ENCODE data around the gene NAA10.

Gene NAA10

DNA sequence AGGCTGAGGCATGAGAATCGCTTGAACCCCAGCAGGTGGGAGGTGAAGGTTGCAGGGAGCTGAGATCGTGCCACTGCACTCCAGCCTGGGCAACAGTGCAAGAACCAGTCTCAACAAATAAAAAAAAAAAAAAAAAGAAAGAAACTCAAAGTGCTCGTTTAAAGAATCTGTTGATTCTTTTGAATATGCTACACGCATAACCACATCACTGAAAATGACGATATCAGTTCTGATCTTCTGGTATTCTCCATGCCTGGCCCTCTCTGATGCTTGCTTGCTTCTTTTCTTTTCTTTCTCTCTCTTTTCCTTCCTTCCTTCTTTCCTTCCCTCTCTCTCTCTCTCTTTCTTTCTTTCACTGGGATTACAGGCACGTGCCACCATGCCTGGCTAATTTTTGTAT lies 23.0 kb downstream of the NAA10 start:
- Histone ChIP-seq H4K8ac (ENCODE audit: low read length) (no peak overlapping the region), H3K14ac (ENCODE audit: low read length in 2 of 2) (no peak overlapping the region), H3K79me1 (replicated peaks; ENCODE audit: low read length, poor library complexity, severe bottlenecking) (no peaks in the 10 kb centered on the region), H3K4me1 (ENCODE audit: control insufficient read depth, insufficient read depth, low read depth, low read length) (peaks cover 2% of the 10 kb centered on the region), H3K4me3 (ENCODE audit: insufficient read depth in 1 of 2, low read depth in 1 of 2, low read length in 2 of 2) (no peak overlapping the region), H3K27me3 (ENCODE audit: control insufficient read depth in 1 of 2, insufficient read depth in 1 of 2, low read length in 2 of 2) (peaks cover 0 to 55% of the 10 kb centered on the region in 2 experiments), H2BK120ac (ENCODE audit: low read depth, low read length) (no peak overlapping the region), H3K23ac (ENCODE audit: low read length in 2 of 2) (no peak overlapping the region), H4K91ac (ENCODE audit: low read length) (no peak overlapping the region), H3K9me3 (ENCODE audit: control insufficient read depth, low read length) (no peaks in the 10 kb centered on the region), H2BK5ac (ENCODE audit: low read depth, low read length, poor library complexity, severe bottlenecking) (no peak overlapping the region), H2AFZ (ENCODE audit: low read depth, low read length) (no peak overlapping the region), H2BK15ac (ENCODE audit: low read depth, poor library complexity, severe bottlenecking) (no peak overlapping the region), H3K36me3 (ENCODE audit: control insufficient read depth in 1 of 2, insufficient read depth in 2 of 2, low read depth in 1 of 2, low read length in 2 of 2) (no peaks in the 10 kb centered on the region), H3K9ac (ENCODE audit: low read length) (no peak overlapping the region), H3K27ac (ENCODE audit: low read length, poor library complexity, severe bottlenecking) (no peak overlapping the region), H3K18ac (ENCODE audit: low read depth in 1 of 2, low read length in 2 of 2) (no peak overlapping the region), H3K4me2 (ENCODE audit: low read length, poor library complexity, severe bottlenecking) (no peak overlapping the region), H2AK5ac (ENCODE audit: low read length, severe bottlenecking) (no peak overlapping the region), H2BK12ac (ENCODE audit: low read length in 2 of 2) (no peak overlapping the region), H3K4ac (ENCODE audit: low read depth in 1 of 2, low read length in 2 of 2) (no peak overlapping the region)
- no peak for DNase-seq
- WGBS: 92% methylated on average over 6 of the region's 6 CpGs

DNA sequence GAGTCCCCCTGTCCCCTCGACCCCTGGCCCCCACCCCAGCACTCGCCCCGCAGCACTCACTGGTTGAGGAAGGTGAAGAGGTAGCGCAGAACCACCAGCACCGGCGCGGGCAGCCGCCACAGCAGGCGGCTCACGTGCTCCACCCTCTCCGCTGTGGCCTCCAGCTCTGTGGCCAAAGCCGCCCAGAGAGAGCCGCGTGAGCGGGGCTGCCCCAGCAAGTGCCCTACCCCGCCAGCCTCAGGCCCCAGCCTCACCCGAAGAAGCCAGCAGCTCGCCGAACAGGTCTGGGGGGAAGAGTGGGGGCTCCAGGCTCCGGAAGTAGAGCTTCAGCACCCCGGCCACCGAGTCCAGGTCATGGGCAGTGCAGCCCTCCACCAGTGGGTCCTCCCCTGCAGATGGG lies 24.4 kb downstream of the NAA10 start:
- no peak overlapping the region for H2BK15ac ChIP-seq (ENCODE audit: low read depth, poor library complexity, severe bottlenecking)
- no peak overlapping the region for H3K4me2 ChIP-seq (ENCODE audit: low read length, poor library complexity, severe bottlenecking)
- no peak overlapping the region for H2BK5ac ChIP-seq (ENCODE audit: low read depth, low read length, poor library complexity, severe bottlenecking)
- H2AK5ac ChIP-seq (ENCODE audit: low read length, severe bottlenecking): no peak overlapping the region
- H3K27me3 ChIP-seq (ENCODE audit: control insufficient read depth in 1 of 2, insufficient read depth in 1 of 2, low read length in 2 of 2): peaks cover 0 to 50% of the 10 kb centered on the region in 2 experiments
- H3K23ac ChIP-seq (ENCODE audit: low read length in 2 of 2): no peak overlapping the region
- no peak overlapping the region for H3K9ac ChIP-seq (ENCODE audit: low read length)
- peaks cover 2% of the 10 kb centered on the region for H3K4me1 ChIP-seq (ENCODE audit: control insufficient read depth, insufficient read depth, low read depth, low read length)
- H2AFZ ChIP-seq (ENCODE audit: low read depth, low read length): no peak overlapping the region
- H3K9me3 ChIP-seq (ENCODE audit: control insufficient read depth, low read length): no peaks in the 10 kb centered on the region
- DNase-seq: no peak
- no peak overlapping the region for H3K18ac ChIP-seq (ENCODE audit: low read depth in 1 of 2, low read length in 2 of 2)
- H3K36me3 ChIP-seq (ENCODE audit: control insufficient read depth in 1 of 2, insufficient read depth in 2 of 2, low read depth in 1 of 2, low read length in 2 of 2): no peaks in the 10 kb centered on the region
- H4K91ac ChIP-seq (ENCODE audit: low read length): no peak overlapping the region
- 98% methylated on average over 9 of the region's 22 CpGs for WGBS
- no peak overlapping the region for H4K8ac ChIP-seq (ENCODE audit: low read length)
- no peak overlapping the region for H2BK12ac ChIP-seq (ENCODE audit: low read length in 2 of 2)
- H3K14ac ChIP-seq (ENCODE audit: low read length in 2 of 2): no peak overlapping the region
- no peak overlapping the region for H3K4me3 ChIP-seq (ENCODE audit: insufficient read depth in 1 of 2, low read depth in 1 of 2, low read length in 2 of 2)
- H3K27ac ChIP-seq (ENCODE audit: low read length, poor library complexity, severe bottlenecking): no peak overlapping the region
- H3K79me1 ChIP-seq (replicated peaks; ENCODE audit: low read length, poor library complexity, severe bottlenecking): no peaks in the 10 kb centered on the region
- no peak overlapping the region for H3K4ac ChIP-seq (ENCODE audit: low read depth in 1 of 2, low read length in 2 of 2)
- H2BK120ac ChIP-seq (ENCODE audit: low read depth, low read length): no peak overlapping the region

DNA sequence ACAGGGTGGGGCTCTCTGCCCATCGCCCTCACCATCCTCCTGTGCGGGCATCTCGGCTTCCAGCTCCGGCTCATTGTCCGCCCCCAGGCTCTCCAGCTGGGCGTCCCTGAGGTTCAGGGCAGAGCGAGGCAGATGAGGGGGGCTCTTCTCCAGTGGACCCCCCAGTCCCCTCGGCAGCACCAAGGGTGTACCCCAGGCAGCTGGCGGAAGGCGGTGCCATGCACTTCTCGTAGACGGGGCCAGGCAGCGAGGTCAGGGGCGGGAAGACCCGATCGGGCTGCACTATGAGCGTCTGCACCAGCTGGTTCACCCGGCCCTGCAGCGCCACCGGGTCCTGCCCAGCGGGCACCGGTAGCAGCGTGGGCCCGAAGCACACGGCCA lies 24.9 kb downstream of the NAA10 start:
- H3K18ac ChIP-seq (ENCODE audit: low read depth in 1 of 2, low read length in 2 of 2): no peak overlapping the region
- peaks cover 2% of the 10 kb centered on the region for H3K4me1 ChIP-seq (ENCODE audit: control insufficient read depth, insufficient read depth, low read depth, low read length)
- no peaks in the 10 kb centered on the region for H3K36me3 ChIP-seq (ENCODE audit: control insufficient read depth in 1 of 2, insufficient read depth in 2 of 2, low read depth in 1 of 2, low read length in 2 of 2)
- no peak overlapping the region for H3K4ac ChIP-seq (ENCODE audit: low read depth in 1 of 2, low read length in 2 of 2)
- WGBS: 96% methylated on average over 16 of the region's 25 CpGs
- no peak overlapping the region for H3K9ac ChIP-seq (ENCODE audit: low read length)
- H3K79me1 ChIP-seq (replicated peaks; ENCODE audit: low read length, poor library complexity, severe bottlenecking): no peaks in the 10 kb centered on the region
- no peak overlapping the region for H2BK5ac ChIP-seq (ENCODE audit: low read depth, low read length, poor library complexity, severe bottlenecking)
- no peak overlapping the region for H2BK12ac ChIP-seq (ENCODE audit: low read length in 2 of 2)
- H2BK120ac ChIP-seq (ENCODE audit: low read depth, low read length): no peak overlapping the region
- H2AK5ac ChIP-seq (ENCODE audit: low read length, severe bottlenecking): no peak overlapping the region
- no peak overlapping the region for H3K27ac ChIP-seq (ENCODE audit: low read length, poor library complexity, severe bottlenecking)
- H3K23ac ChIP-seq (ENCODE audit: low read length in 2 of 2): no peak overlapping the region
- H3K27me3 ChIP-seq (ENCODE audit: control insufficient read depth in 1 of 2, insufficient read depth in 1 of 2, low read length in 2 of 2): peaks cover 0 to 51% of the 10 kb centered on the region in 2 experiments
- H3K9me3 ChIP-seq (ENCODE audit: control insufficient read depth, low read length): no peaks in the 10 kb centered on the region
- no peak overlapping the region for H4K8ac ChIP-seq (ENCODE audit: low read length)
- H3K4me2 ChIP-seq (ENCODE audit: low read length, poor library complexity, severe bottlenecking): no peak overlapping the region
- H3K4me3 ChIP-seq (ENCODE audit: insufficient read depth in 1 of 2, low read depth in 1 of 2, low read length in 2 of 2): peak overlapping the region in 1 of 2 experiments; percentile 26
- no peak for DNase-seq
- H3K14ac ChIP-seq (ENCODE audit: low read length in 2 of 2): no peak overlapping the region
- H2AFZ ChIP-seq (ENCODE audit: low read depth, low read length): no peak overlapping the region
- H2BK15ac ChIP-seq (ENCODE audit: low read depth, poor library complexity, severe bottlenecking): no peak overlapping the region
- no peak overlapping the region for H4K91ac ChIP-seq (ENCODE audit: low read length)

DNA sequence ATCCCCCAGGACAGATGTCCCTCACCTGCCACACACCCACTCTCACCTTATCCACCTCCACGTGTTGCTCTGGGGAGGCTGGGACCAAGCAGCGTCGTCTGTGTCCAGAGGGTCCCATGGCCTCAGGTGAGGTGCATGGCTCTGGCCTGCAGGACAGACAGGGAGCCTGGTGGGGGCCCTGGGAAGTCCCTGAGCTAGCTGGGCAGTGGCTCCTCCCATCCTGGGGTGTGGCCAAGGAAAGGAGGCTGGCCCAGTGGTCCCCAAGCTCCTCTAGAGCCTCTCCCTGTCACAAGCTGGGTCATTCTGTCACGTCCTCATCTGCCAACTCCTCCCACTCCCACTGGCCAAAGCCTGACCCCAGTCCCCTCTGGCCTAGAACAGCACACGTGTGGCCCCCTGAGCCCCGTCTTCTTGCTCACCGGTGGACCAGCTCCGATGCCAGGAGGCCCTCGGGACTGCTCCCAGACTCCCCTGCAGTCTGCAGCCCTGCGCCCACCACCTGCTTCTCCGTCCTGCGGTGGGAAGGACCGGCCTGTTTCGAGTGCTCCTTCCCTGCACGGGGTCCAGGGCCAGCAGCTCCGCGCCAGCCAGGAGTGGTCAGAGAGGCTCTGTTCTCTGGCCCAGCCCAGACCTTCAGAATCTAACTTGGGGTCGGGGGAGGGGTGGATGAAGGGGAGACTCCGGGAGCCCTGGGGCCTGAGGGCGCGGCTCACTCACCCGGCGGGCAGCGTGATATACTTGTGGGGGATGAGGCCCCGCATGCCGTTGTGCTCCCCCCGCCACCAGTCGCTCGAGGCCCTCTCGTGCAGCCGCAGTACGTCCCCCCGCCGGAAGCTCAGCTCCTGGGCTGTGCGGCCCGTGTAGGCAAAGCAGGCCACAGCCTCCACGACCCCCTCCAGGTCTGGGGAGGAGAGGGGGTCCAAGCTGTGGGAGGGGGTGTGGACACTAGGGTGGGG lies 25.5 kb downstream of the NAA10 start:
- Histone ChIP-seq H3K4ac (ENCODE audit: low read depth in 1 of 2, low read length in 2 of 2) (no peak overlapping the region), H3K27me3 (ENCODE audit: control insufficient read depth in 1 of 2, insufficient read depth in 1 of 2, low read length in 2 of 2) (peaks cover 0 to 49% of the 10 kb centered on the region in 2 experiments), H3K18ac (ENCODE audit: low read depth in 1 of 2, low read length in 2 of 2) (peak overlapping the region in 1 of 2 experiments; percentile 34), H2BK12ac (ENCODE audit: low read length in 2 of 2) (no peak overlapping the region), H4K91ac (ENCODE audit: low read length) (no peak overlapping the region), H2BK15ac (ENCODE audit: low read depth, poor library complexity, severe bottlenecking) (no peak overlapping the region), H3K9me3 (ENCODE audit: control insufficient read depth, low read length) (no peaks in the 10 kb centered on the region), H3K9ac (ENCODE audit: low read length) (no peak overlapping the region), H3K4me2 (ENCODE audit: low read length, poor library complexity, severe bottlenecking) (no peak overlapping the region), H2BK5ac (ENCODE audit: low read depth, low read length, poor library complexity, severe bottlenecking) (no peak overlapping the region), H3K79me1 (replicated peaks; ENCODE audit: low read length, poor library complexity, severe bottlenecking) (no peaks in the 10 kb centered on the region), H2BK120ac (ENCODE audit: low read depth, low read length) (no peak overlapping the region), H3K23ac (ENCODE audit: low read length in 2 of 2) (no peak overlapping the region), H4K8ac (ENCODE audit: low read length) (no peak overlapping the region), H3K27ac (ENCODE audit: low read length, poor library complexity, severe bottlenecking) (no peak overlapping the region), H3K14ac (ENCODE audit: low read length in 2 of 2) (no peak overlapping the region), H2AFZ (ENCODE audit: low read depth, low read length) (no peak overlapping the region), H2AK5ac (ENCODE audit: low read length, severe bottlenecking) (no peak overlapping the region), H3K4me3 (ENCODE audit: insufficient read depth in 1 of 2, low read depth in 1 of 2, low read length in 2 of 2) (no peak overlapping the region), H3K36me3 (ENCODE audit: control insufficient read depth in 1 of 2, insufficient read depth in 2 of 2, low read depth in 1 of 2, low read length in 2 of 2) (no peaks in the 10 kb centered on the region), H3K4me1 (ENCODE audit: control insufficient read depth, insufficient read depth, low read depth, low read length) (peaks cover 2% of the 10 kb centered on the region)
- no peak for DNase-seq
- 75% methylated on average over 17 of the region's 37 CpGs for WGBS

Data from mesenchymal stem cell (in vitro differentiated cells and primary cell).